Stimulated activated CD8-positive, alpha-beta memory T cell treated with anti-CD3 and anti-CD28 coated beads, Interleukin-4, amount 100 ng/mL, for 1 hour (primary cell): ENCODE results near the gene BPGM.

Source experiments
- DNase-seq, 2 donors: peaks; one replicate each; pipeline ENCODE4 v3.0.0-alpha.2; 2020; ENCODE audit warnings: low read depth in 2 of 2, low spot score in 1 of 2

BPGM gene

DNA sequence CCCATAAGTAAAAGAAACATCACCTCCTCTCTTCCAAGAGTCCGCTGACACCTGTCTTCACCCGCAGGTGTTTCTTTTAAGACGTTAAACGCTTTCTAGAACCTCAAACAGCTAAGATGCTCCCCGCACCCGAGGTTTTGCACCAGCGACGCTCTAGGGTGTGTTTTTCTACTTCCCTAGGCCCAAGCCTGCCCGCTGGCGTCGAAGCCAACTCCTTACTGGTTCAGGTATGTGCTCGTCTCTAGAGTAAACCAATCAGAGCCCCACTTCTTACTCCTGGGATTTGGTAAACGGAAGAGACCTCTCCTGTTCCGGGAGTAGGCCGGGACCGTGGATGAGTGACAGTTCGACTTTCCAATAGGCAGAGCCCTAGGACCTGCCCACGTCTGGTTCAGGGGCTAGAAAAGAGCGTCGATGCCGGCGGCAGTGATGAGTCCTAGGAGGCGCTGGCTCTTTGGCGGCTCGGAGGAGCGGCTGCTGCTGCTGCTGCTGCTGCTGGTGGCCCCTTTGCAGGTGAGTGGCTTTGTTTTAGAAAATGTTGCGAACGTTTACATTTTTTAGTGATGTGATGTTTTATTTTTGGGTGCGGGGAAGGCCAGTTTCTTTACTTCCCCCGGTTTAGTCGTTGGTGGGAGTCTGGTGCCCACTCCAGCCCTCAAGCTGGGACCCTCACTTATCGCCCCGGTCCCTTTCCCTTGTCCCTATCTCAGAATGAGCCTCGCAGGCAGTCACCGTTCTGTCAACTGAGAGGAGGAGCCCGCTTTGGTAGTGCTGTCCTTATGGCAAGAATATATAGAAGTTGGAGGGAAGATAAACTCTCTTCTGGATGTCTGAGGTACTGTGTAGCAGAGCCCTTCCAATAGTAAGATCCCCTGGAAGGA is at the start of gene BPGM:
TSS of gene BPGM (plus strand) at position 429 of the 881 bp plus-strand sequence. CDS start 14,655 bp downstream, outside the sequence.
- DNase-seq, result peak; percentile 79 to 91

DNA sequence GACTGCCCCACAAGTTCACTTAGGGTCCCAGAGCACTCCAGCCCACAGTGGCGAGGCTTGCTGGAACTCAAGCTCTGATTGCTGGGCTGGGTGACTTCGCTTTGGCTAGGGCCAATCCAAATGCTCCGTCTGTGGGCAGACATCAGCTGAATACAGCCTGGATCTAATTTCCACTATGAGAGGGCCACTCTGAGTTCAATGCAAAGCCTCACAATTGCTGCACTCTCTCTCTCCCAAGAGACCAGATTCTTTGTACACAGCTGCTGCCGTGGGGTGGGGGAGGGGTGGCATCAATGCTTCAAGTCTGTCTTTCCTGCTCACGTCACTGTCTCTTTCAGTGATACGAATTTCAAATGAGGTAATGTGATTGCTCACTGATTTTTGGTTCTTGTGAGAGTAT is 47.3 kb upstream of the BPGM start:
- no peak for DNase-seq

DNA sequence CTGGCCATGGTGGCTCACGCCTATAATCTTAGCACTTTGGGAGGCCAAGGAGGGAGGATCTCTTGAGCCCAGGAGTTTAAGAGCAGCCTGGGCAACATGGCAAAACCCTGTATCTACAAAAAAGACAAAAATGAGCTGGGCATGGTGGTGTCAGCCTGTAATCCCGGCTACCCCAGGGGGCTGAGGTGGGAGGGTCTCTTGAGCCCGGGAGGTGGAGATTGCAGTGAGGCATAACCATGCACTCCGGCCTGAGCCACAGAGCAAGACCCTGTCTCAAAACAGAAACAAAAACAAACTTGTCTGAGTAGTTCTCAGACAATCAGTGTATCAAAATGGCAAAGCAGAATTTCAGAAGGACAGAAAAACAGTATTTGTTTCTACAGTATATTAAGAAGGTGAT is 45.2 kb upstream of the BPGM start:
- DNase-seq, result no peak

DNA sequence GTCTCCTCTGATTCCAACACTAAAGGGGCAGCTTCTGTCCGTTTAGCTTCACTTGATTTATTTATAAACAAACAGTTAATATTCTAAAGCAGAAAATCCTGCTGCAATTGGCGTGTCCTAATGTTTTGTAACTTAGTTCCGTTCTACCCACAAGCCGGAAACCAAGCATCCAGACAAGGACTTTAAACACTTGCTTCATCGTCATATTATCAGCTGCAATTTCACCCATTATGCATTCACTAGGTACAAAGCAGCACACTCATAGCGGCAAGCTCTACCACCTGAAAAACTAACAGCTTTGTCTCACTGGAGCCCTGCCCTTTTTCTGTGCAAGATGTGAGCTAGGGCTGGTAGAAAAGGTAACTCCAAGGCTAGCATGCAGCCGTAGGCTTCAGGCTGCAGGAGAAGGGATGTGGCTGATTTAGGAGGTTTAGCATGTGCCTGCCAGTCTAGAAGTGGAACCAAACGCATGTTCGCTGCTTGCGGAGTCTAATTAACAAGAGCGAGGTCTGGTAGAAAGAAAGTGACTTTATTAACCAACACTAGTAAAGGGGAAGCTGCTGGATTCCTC is 43.7 kb upstream of the BPGM start:
- DNase-seq, result no peak

DNA sequence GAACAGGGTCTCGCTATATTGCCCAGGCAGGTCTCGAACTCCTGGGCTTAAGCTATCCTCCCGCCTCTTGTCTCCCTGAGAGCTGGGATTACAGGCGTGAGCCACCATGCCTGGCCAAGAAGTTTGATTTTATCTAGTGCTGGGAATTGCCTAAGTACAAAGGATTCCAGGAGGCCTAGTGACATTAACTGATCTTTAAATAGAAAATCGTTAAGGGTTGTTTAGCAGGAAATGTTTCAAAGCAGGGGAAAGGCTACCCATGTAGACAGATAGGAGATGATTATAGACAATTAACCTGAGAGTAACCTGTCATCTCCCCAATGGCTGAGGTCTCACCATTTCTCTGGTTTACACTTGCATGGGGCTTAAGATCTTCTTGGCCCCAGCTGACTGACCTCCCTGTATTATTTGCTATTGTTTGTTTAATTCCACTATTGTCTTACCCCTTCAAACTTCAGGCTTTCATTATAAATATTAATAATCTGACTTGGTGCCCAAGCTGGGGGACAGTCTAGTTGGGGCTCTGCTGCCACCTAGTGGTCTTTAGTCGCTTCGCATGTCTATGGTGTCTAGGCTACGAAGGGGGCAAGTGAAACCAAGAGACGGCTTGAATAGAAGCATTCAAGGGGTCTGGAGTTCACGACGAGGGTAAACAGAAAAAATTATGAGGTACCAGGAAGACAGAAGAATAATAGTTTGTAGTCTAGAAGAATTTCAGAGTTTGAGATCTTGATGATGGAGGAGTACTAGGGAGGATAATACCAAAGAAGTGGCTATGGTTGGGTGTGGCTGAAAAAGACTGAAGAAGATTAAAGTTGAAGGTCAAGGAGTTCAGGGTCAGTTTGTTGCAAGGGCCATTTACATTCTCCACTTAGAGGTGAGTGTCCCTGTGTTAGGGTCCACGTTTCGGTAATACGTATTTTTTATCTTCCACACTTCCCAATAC is 40.4 kb upstream of the BPGM start:
- DNase-seq, result peak; percentile 11 to 21

DNA sequence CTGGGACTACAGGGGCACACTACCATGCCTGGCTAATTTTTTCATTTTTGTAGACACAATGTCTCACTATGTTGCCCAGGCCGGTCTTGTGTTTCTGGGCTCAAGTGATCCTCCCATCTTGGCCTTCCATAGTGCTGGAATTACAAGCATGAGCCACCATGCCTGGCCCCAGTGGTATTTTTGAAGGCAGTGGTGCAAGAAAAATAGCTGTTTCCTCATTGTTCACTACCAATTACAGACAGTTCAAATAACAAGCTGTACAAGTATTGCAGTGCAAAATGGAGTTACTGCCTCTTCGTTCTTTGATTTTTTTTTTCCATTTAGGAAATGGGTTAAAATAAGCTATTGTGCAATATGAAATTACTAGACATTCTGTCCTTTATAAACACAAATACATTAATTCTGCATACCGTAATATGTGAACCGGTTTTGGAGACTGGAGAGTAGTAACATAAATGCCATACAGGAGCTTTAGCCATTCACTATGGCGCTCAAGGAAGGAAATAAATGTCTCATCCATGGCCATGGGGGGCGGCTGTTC is 35.0 kb upstream of the BPGM start:
- no peak for DNase-seq

DNA sequence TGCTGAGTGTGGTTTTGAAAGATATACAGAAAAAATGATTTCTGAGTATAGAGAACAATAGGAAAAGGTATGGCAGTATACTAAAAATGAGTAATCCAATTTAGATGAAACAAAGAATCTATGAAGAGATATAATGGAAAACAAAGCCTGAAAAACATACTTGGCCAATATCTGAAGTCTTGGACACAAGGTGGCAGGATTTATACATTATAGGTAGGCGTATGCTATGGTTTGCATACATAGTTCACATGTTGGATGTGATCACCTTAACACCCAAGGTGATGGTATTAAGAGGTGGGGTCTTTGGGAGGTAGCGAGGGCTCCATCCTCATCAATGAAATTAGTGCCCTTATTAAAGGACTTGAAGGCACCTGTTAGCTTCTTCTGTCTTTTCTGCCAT is 34.5 kb upstream of the BPGM start:
- no peak for DNase-seq

DNA sequence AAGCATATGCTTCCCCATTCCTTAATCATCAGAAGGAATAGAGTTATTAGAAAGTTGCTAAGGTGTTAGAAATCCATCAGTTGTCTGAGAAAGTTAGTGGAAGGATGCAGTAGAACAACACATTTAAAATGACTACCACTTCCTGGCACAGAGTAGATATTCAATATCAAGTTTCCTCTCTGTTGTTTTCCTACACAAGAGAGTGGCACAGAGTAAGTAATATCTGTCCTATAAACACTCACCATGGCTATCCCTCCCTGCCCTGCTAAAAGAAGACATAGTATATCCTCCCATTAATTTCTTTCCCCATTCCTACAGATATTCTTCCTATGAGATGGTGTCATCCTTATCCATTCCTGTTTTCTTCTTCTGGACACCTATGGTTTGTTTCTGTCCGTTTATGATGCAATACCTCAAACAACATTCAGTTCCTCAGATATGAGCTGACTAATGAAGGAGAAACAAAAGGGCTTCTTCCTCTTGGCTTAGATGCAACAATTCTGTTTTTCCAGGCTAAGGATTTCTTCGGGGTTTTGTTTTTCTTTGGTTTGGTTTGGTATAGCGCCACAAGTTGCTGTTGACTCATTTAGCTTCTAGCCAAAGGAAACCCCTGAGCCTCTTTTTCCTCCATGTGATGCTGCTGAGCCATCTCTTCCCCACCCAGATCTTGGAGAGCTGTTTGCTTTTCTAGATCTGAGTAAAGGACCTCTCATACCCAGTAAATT is 32.9 kb upstream of the BPGM start:
- no peak for DNase-seq

DNA sequence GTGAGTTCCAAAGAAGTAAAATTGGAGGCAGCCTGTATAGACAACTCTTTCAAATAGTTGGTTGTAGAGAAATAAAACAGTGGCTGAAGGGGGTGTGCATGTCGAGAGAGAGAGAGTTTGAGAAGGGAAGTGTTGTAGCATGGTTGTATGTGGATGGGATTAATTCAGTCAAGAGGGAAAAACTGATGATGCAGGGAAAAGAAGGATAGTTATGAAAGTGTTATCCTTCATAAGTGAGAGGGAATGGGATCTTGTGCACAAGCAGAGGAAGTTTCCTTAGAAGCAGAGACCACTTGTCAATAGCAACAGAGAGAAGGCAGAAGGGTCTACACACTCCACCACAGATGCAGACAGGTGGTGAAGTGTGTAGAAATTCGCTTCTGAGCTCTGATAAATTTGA is 30.0 kb upstream of the BPGM start:
- no peak for DNase-seq

DNA sequence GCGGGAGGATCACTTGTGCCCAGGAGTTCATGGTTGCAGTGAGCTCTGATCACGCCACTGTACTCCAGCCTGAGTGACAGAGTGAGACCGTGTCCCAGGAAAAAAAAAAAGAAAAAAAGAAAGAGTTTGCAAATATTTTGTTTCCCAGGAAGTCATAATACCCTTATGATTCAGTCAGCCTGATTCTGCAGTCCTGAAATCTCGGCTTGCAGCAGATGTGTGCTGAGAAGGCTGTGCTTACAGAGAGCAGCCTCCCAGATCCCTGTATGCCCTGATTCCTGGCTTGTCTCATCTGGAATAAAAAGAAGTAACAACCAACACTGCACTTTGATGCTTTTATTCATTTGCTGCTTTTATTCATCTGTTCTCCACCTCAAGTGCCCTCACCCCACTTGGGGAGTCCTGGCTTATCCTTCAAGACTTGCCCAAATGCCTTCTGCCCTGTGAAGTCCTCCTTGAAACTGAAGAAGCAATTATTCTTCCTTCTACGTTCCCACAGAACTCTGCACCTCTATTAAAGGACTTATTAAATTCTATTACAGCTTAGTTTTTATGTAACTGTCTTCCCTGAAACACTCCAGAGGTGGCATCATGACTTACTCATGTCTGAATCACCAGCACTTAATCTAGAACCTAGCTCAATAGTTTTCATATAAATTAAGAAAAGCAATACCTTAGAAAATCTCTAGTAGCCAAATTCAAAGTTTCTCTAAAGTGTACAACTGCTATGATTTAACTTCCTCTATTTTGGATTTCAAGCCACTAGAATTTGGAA is 27.7 kb upstream of the BPGM start:
- no peak for DNase-seq

DNA sequence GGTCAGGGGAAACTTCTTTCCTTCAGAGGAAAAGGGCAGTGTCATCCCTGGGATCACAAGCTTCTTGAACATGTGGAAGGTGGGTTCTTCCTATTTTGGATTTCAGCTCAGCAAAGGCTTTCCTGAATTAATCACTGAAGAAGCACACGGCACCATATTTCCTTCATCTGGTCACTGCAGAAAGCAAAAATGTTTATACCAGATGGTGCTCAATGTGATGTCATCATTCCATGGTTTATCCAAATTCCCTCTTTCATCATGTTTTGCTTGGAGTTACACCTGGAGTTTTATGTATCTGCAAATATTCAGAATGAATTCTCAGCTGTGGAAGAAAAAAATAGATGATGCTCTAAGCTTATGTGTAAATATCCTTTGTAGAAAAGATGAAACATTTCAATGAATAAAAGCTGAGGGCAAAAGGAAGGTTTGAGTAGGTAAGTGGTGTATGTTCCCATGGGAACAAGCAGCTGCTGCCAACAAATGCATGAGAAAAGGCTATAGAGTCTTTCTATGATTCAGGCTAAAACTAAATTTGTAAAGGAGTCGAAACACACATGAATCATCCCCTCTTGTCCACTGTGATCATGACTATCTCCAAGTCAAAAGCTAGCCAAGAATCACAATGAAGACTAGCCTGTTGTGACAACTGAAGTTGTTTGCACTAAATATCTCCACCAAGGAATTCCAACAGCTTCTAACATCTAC is 26.9 kb upstream of the BPGM start:
- no peak for DNase-seq

DNA sequence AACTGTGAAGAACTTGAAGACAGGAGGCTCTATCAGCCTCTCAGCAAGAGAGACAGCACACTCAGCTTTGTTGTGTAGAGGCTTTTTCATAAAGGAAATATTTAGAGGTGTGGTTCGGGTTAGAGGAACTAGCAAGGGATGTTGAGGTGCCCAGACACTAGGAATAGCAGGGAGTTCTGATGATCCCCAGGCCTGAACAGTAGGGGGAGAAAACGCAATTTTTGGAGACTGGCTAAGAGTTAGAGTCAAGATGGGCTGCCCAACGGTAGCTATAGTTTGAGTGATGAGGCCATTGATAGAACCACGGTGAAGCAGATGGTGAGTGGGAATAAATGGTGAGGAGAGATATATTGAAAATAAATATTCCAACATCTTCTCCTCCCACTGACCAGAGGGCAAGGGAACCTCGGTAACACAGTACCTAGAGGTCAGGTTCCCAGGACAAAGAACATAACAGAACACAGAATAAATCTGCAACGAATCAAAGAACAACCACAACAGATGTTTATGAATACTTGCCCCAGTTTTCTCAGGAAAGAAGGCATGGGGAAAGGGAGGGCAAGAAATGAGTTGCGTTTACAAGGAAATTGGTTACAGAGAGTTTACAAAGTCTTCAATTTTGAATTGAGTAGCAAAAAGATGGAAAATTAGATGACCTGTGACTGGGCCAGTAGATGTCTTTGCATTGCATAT is 24.2 kb upstream of the BPGM start:
- no peak for DNase-seq

DNA sequence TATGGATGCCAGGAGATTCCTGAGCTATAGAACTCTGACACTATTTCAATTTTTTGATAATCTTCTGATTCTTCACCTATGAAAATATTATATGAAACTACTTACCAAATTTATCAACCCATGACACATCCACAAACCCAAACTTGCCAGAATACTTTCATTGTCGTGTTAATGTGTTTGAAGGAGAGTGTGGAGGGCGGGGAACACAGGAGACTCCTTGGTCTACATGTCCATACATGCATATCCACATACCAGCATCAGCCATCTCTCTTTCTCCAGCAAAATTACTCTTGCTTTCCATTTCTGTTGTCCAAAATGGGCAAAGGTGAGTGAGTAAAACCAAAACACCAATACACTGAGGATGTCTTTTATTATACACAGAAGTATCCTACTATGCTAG is 23.5 kb upstream of the BPGM start:
- DNase-seq, result no peak

DNA sequence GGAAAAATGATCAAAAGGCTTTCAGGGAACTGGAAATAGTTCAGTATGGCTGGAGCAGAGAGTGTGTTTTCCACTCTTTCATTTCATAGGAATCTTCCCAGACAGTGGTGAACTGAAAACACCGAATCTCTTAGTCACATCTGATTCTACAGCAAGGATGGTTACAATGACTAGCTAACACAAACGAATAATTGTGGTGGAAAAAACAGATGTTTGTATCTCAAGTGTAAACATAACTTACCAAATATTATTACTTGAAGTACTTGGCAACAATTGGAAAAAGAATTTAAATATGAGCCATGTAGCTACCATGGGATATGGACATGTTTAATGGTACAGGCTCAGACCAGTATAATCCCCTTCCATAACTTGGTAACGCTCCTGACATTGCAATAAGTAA is 21.1 kb upstream of the BPGM start:
- no peak for DNase-seq

DNA sequence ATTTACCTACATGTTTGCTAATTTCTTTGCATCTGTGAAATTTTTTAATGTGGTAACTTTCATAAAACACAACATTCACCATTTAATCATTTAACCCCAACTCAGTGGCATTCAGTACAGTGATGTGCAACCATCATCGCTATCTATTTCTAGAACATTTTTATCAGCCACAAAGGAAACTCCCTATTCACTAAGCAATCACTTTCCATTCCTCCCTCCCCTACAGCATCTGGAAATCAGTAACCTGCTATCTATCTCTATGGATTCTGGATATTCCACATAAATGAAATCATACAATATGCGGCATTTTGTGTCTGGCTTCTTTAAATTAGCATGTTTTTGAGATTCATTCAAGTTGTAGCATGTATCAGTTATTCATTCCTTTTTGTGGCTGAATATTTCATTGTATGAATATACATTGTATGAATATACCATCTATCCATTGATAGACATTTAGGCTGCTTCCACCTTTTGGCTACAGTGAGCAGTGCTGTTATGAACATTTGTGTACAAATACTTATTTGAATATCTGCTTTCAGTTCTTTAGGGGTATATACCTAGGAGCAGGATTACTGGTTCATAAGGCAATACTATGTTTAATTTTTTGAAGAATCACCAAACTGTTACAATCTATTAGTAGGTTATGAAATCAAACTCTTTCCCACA is 19.4 kb upstream of the BPGM start:
- no peak for DNase-seq

DNA sequence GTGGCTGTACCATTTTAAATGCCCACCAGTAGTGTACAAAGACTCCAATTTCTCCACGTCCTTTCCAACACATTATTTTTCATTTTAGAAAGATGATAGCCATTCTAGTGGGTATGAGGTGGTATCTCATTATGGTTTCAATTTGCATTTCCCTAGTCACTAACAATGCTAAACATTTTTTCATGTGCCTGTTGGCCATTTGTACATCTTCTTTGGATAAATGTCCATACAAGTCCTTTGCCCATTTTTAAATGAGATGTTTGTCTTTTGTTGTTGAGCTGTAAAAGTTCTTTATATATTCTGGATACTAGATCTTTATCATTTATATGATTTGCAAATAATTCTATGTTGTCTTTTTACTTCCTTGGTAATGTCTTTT is 18.9 kb upstream of the BPGM start:
- no peak for DNase-seq

DNA sequence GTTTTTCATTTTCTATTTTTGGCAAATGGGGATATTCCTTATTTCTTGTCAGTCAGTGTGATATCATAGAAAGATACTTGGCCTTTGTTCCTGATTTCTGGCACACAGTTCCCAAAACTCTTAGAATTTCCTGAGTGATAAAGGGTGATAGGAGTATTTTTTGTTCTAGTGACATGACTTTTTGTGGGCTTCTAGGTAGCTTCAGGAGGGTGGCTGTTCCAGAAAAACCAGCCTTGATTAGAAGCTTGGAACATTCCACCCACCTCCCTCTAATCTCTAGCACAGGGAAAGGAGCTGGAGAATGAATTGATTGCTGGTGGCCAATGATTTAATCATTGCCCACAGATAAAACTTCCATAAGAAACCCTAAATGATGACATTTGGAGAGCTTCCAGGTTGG is 17.2 kb upstream of the BPGM start:
- no peak for DNase-seq

DNA sequence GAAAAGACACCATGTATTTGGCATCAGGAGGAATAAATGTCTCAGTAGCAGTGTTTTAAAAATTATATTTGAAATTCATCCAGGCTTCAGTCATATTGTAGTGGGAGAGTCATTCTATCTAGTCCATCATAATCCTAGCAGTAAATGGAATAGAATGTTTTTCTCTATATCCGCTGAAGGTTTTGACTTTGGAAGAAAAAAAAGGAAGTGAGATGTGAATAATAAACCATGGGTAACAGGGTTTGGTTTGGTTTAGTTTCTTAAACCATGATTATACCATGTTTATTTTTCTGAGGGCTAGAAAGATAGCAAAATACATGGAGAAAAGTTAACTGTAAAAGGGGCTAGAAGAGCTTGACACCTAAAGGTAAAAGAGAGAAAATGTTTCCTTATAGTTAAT is 16.4 kb upstream of the BPGM start:
- no peak for DNase-seq
